ENCODE results near the gene HDHD5.

Gene HDHD5

DNA sequence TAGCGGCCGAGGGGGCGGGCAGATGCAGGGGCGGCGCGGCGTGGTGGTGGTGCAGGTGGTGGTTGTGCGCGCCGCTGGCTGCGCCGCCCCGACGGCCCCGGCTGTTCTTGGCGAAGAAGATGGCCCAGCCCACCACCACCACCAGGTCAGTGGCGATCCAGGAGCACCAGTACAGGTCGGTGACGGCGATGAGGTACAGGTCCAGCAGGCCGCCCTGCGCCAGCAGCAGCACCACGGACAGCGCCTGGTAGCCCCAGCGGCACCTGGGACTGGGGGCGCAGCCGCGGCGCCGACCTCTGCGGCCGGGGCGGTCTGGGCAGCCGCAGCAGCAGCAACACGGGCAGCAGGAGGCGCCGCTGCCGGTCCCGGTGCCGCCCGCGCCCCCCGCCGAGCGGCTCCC lies 38.8 kb downstream of the HDHD5 start:
- no peak for DNase-seq (ENCODE audit: low read depth in 3 of 3)

DNA sequence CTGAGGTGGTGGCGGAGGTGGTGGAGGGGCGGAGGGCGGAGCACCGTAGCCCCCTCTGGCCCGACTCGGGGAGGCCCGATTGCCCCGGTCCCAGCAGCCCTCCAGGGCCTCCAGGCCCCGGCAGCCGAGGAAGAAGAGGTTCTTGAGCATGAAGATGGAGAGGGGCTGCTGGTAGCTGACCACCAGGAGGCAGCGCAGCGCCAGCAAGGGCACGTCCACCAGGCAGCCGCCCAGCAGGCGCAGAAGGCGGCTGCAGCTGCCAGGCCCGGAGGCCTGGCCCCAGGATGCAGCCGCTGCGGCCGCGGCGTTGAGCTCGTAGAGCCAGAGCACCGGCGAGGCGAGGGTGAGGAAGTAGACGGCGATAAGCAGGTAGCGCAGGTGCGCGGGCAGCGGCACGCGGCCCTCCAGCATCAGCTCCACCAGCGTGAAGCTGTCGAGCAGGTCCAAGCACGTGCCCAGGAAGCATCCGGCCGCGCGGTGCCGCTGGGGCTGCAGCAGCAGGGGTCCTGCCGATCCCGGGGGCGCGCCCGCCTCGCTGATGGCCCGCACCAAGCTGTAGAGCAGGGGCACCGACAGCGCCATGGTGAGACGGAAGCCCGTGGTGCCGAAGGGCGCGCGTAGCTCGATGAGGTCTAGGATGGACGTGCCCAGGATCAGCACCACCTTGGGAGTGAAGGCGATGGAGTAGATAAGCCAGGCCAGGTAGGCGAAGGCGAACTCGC lies 39.4 kb downstream of the HDHD5 start:
- no peak for DNase-seq (ENCODE audit: low read depth in 3 of 3)

DNA sequence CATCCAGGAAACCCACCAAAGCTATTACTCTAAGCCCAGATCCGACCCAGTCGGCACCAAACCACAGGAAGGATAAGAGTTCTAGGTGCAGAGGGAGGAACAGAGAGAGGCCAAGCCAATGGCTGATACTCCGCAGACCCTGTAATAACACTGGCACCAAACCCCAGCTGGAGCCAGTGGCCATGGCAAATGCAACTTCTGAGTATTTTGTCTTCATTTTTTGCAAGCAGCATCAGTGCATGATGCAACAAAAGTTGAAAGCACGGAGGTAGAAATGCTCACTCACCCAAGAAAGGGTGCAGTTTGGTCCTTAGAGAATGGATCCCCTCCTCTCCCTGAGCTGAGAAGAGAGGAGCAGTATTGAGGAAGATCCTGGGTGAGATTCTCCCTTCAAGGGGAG lies 40.7 kb downstream of the HDHD5 start:
- DNase-seq (ENCODE audit: low read depth in 3 of 3), result no peak

DNA sequence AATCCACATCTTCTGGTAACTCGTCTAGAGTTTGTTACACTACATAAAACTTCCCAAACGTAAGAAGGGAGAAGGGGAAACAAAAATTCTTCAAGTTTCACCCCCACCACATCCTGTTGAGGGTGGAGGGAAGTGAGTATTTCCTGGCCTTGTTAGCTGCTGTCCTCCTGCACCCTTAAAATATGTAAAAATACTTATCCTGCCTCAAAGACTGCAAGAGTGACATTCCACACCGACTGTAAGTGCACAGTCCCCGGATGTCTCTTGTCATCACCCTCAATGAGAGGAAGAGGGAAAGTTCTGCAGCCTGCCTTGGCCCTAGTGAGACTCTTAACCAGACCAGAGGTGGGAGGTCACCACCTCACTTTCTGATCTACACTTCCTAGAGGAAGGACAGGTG lies 41.2 kb downstream of the HDHD5 start:
- no peak for DNase-seq (ENCODE audit: low read depth in 3 of 3)

DNA sequence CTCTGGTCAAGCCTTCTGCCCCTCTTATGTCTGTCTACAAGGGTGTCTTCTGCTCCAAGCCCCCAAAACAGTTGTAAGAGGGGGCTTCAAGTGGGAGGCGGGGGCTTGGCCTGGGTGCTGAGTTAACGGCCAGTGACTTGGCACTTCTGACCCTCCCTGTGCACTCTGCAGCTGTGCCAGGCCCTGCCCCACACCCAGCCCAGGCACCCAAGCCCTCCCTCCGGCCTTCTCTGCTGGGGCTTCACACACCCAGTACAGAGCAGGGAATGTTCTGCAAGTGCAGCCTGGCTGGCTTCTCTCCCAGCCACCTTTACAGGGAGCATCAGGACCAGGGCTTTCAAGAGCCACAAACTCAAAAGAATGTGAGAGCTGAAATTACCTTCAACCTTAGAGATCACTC lies 41.7 kb downstream of the HDHD5 start:
- DNase-seq (ENCODE audit: low read depth in 3 of 3), result no peak

DNA sequence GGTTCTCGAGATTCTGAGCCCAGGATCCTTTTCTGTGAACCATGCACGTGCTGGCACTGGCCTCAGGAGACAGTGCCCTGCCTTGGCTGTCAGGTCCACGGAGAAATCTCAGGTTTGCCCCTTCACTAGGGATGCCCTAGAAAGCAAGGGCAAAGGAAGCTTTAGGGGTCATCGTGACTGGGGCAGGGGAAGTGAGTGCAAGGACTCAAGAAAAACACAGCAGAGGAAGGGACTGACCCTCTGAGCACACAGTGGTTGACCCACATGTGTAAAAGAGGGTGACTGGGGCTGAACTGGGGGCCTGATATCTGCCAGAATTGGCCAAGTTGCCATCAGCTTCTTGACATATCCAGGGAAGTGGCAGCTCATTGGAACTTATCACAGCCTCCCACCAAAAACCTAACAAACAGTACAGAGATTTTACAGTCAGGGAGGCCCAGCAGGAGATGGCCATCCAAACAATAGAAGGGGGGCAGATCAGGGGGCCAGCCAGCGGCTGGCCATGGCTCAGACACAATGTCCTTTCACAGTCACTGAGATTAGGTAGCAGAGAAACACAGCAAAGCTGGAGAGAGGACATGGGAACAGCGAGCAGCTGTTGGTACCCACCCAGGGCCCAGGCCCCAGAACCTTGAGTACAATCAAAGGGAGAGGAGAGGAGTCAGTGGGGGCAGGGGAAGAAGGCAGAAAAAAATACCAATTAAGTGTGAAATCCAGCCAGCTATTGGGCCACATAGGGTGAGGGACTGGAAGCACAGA lies 42.3 kb downstream of the HDHD5 start:
- no peak for DNase-seq (ENCODE audit: low read depth in 3 of 3)

DNA sequence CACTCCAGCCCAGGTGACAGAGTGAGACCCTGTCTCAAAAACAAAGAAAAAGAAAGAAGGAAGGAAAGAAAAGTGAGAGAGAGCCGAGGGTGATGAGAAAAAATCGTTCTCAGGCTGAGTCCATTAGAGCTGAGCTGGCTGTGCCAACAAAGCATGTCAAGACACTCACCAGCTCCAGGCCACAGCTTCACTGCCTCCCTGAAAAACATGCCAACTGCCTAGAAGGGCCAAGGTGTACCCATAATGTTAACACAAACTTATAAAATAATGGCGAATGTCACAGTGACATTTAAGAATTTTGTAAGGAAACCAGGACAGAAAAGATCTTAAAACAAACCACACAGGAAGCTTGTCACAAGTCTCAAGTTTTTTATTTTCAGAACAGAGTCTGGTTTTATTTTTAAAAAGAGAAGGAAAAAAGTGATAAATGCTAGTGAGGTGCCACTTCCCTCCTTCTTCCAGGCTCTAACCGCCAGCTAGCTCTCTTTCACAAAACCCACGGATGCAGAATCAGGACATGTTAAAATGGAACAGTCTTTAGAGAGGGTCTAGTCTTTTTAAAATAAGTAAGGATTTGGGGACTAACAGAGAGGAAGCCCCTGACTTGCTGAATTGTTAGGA lies 43.0 kb downstream of the HDHD5 start:
- no peak for DNase-seq (ENCODE audit: low read depth in 3 of 3)

DNA sequence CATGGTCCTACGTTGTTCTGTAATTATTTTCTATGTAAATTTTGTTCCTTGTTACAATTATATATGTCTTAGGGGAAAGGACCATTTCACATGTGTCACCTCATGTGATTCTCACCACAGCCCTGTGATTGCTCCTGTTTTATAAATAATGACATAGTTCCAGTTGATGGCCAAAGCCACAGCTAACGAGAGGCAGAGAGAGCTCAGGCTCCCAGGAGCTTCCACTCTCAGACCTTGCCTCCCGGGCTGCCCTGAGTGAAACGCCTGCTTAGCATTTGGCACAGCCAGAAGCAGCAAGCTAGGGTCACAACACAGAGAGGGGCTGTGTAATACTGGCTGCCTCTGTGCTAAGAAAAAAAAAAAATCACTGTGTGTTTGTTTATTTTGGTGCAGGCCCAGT lies 43.8 kb downstream of the HDHD5 start:
- DNase-seq (ENCODE audit: low read depth in 3 of 3), result no peak

DNA sequence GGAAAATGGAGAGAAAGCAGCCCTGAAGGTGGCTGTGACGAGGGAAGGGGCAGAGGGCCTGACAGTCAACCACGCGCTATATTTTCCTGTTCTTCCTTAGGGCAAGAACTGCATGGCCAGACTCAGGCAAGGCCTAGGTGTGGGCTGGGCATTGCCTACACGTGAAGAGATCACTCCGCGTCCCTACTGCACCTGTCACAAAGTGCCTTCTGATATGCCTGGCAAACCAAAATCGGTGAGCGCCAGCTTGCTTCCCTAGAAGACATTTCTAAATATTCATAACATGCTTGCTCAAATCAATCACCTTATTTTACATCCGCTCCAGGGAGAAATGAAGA lies 44.2 kb downstream of the HDHD5 start:
- DNase-seq (ENCODE audit: low read depth in 3 of 3), result no peak

DNA sequence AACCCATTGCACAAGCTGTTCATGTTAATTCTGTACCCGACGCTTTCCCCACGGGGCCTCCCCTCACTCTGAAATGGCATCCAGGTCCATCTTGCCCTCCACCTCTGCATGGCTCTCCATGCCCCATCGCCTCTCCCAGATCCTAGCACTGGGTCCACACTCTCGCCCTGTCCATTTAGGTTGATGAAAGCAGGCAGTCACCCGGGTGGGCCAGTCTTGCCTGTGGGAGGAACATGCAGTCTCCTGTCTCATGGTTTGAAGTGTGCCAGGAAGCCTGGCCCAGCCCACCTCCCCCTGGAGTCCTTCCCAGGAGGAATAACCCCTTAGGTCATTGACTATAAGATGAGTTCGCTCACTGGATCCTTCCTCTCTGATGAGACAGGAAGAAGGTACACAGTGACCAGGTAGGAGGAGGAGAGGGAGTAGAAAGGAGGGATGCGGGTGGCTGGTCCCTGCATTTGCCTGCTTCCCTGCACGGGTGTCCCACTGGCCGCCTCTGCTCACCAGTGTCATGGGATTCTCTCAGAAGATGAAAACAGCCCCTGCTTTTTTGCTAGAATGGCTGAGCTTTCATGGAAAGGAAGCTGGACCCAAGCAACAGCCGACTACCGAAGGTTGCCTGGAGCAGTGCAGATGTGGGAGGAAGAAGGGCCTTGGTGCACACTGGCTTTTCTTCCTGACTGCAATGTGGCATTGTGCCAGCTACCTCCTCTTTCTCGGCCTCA lies 44.7 kb downstream of the HDHD5 start:
- no peak for DNase-seq (ENCODE audit: low read depth in 3 of 3)

DNA sequence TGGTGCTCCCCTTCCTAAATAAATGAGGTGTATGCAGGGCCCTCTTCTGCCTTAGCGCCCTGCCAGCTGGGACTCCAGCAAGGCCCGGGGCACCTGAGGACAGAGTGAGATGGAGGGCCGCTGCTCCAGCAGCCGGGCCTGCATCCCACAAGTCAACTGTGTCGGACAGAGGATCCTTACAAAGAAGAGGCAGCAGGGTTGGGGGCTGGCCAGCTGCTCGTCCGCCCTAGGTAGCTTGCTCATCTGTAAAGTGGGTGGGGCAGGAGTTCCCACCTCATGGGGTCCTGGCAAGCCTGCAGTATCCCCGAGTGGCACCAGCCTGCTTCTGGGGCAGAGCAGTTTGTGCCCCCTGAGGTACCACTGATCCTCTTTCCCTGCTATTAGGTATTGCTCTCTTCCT lies 45.5 kb downstream of the HDHD5 start:
- DNase-seq (ENCODE audit: low read depth in 3 of 3), result no peak

DNA sequence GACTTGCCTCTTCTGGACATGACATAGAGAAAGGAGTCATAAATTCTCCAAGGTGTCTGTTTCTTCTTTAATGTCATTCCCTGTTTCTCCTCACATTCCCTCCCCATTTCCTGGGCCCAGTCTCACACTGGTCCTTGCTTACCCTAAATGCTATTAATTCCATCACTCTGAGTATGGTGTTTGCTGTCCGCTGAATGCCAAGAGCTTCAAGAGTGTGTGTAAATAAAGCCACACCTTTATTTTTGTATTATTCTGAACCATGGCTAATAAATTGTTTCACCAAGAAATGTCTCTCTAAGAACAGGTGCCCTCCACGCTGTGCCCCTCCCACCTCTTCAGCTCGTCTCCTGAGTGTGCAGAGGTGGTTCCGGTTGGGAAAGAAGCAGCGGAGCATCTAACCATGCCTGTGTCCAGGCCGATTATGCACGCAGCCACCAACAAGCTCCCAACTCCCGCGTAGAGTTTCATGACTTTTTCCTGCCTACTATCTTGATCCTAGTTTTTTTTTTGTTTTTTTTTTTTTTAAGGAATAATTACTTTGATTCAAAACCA lies 46.5 kb downstream of the HDHD5 start:
- no peak for DNase-seq (ENCODE audit: low read depth in 3 of 3)

DNA sequence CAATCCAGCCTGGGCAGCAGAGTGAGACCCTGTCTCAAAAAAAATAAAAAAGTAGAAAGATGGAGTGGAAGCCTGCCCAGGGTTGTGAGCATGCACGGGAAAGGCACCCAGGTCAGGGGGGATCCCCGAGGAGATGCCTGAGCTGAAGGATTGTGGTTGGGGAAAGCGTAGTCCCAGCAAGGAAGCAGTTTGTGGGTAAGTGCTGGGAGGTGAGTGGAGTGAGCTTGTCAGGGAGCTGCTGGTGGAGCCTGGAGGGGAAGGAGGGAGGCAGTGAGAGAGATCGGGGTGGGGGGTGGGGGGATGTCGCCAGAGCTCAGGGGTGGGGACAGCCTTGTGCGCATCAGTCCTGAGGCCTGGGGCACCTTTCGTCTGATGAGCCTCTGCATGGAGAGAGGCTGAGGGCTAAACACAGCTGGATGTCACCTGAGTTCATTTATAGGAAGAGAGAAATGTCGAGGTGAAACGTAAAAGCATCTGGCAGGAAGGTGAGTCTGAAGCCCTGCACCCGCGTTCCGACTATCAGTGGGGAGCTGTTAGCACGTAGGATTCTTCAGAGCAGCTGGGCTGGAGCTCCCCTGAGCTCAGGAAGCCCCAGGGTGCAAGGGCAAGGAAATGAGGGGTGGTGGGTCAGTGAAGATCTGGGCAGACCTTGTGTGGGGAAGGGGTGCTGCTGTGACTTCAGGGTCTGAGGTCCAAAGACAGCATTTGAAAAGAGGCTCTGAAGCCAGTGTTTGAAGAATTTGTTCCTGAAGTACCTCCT lies 48.1 kb downstream of the HDHD5 start:
- no peak for DNase-seq (ENCODE audit: low read depth in 3 of 3)

DNA sequence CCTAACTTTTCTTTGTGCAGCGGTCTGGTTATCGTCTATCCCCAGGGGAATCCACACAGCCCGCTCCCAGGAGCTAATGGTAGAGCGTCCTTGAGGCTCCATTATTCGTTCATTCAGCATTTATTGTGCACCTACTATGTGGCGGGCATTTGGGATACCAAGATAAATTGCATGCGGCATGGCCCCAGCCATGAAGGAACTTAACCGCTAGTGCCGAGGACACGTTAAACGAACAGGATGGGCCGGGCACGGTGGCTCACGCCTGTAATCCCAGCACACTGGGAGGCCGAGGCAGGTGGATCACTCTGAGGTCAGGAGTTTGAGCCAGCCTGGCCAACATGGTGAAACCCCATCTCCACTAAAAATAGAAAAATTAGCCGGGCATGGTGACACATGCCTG lies 49.1 kb downstream of the HDHD5 start:
- DNase-seq (ENCODE audit: low read depth in 3 of 3), result no peak

DNA sequence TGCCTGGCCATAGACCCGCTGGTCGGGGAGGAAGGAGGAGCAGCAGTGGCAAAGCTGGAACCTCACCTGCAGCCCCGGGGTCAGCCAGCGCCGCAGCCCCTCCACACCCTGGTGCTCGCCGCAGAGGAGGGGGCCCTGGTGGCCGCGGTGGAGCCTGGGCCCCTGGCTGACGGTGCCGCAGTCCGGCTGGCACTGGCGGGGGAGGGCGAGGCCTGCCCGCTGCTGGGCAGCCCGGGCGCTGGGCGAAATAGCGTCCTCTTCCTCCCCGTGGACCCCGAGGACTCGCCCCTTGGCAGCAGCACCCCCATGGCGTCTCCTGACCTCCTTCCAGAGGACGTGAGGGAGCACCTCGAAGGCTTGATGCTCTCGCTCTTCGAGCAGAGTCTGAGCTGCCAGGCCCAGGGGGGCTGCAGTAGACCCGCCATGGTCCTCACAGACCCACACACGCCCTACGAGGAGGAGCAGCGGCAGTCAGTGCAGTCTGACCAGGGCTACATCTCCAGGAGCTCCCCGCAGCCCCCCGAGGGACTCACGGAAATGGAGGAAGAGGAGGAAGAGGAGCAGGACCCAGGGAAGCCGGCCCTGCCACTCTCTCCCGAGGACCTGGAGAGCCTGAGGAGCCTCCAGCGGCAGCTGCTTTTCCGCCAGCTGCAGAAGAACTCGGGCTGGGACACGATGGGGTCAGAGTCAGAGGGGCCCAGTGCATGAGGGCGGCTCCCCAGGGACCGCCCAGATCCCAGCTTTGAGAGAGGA lies 49.8 kb downstream of the HDHD5 start:
- no peak for DNase-seq (ENCODE audit: low read depth in 3 of 3)

DNA sequence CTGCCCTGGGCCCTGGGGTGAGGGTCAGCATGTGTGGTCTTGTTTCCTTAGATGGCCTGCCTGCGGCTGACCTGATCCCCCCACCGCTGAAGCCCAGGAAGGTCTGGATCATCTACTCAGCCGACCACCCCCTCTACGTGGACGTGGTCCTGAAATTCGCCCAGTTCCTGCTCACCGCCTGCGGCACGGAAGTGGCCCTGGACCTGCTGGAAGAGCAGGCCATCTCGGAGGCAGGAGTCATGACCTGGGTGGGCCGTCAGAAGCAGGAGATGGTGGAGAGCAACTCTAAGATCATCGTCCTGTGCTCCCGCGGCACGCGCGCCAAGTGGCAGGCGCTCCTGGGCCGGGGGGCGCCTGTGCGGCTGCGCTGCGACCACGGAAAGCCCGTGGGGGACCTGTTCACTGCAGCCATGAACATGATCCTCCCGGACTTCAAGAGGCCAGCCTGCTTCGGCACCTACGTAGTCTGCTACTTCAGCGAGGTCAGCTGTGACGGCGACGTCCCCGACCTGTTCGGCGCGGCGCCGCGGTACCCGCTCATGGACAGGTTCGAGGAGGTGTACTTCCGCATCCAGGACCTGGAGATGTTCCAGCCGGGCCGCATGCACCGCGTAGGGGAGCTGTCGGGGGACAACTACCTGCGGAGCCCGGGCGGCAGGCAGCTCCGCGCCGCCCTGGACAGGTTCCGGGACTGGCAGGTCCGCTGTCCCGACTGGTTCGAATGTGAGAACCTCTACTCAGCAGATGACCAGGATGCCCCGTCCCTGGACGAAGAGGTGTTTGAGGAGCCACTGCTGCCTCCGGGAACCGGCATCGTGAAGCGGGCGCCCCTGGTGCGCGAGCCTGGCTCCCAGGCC lies 50.6 kb downstream of the HDHD5 start:
- DNase-seq (ENCODE audit: low read depth in 3 of 3), result no peak

DNA sequence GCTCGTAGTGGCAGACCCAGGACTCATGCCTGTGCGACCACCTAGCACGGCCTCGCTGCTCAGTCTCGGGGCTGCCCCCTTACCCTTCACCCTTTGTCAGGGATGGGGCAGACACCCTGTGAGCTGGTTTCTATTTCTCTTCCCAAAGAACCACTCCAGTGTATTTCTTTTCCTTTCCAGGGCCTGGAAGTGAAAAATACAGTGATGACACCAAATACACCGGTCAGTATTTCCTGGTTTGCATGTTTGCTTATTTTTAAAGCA lies 51.6 kb downstream of the HDHD5 start:
- DNase-seq (ENCODE audit: low read depth in 3 of 3), result no peak

DNA sequence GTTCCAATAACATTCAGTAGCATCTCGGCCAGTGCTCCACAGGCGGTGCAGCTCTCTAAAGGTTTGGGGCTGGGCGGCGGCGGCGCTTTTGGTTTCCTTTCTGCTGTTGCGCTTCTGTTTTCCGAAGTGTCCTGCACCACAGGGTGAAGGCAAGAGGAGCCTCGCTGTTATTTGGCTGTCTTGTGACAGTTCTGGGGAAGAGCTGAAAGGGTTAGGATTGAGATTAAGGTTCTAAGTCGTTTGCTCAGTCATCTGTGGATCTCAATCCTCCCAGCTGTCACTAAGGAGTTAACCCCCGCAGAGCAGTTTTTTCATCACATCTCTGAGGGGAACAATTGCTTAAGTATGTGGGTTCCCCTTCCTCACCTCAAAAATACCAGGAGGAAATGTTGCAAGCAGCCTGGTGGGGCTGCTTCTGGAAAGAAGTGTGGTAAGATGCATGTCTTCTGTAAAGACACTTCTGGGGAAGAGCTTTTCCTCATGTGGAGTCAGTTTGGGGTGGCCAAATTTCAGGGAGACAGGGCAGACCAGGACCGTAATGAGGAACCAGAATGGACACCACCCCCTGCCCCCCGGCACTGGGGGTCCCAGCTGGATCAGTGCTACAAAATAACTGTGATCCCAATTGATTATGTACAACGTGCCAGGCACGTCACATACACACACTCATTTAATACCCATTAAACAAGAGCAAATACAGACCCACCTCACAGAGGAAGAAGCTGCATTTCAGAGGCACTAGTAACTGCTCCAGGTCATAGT lies 52.1 kb downstream of the HDHD5 start:
- no peak for DNase-seq (ENCODE audit: low read depth in 3 of 3)

DNA sequence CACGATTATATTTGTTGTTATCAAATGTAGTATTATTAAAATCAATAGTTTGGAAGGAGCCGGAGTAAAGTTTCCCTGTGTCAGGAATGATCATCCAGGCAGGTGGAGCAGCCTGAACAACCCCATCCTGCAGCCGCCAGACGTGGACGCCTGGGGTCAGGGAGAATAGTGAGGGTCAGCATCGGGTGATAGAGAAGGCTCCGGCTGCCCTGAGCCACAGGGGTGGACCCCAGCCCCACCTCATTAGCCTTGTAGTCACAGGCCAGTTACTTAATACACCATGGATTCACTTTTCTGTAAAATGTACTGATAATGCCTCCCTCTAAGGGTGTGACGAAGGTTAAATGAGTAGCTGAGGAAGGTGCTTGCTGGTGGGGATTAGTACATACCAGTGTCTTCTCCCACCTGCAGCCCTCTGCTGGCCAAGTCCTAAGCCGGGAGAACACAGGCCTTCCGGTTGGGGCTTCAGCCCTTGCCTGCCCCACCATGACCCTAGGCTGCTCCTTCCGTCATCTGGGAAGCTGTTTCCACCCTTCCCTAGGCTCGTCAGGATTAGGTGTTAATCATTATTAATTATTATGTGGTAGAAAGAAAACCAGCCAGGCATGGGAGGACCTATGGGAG lies 52.8 kb downstream of the HDHD5 start:
- no peak for DNase-seq (ENCODE audit: low read depth in 3 of 3)
